SK-N-SH (cell line): Measurements from ENCODE around the gene ZNF770. TPM values are rescaled to one million over a fixed set of nuclear protein-coding genes. Genes with fewer than 3 reads are reported as not detected.

Source experiments
- CTCF ChIA-PET: fragments of 300-600, 350-600 bp; formaldehyde crosslinking; extraction: SDS; loops from one replicate; lab custom pipeline; 2021; lab: Yijun Ruan, JAX
- POLR2A ChIA-PET: fragments of 350-600 bp; sonication (Branson Sonifier 250); formaldehyde crosslinking; extraction: SDS; loops from one replicate; lab custom pipeline; 2020; ENCODE audit warnings: antibody characterized with exemption, inconsistent platforms; lab: Yijun Ruan, JAX
- DNase-seq: peaks from one replicate; pipeline ENCODE4 v3.0.0; 2012
- H2AFZ ChIP-seq: fragments of 200-600 bp; sonication (generic); 2 replicates; pipeline ENCODE4 v1.8.1; 2016; ENCODE audit warnings: antibody characterized with exemption, mild to moderate bottlenecking, low read depth
- H3F3A ChIP-seq: fragments of 200-600 bp; sonication (generic); replicated peaks from 2 replicates; pipeline ENCODE3; 2016; ENCODE audit warnings: antibody characterized with exemption, mild to moderate bottlenecking; ENCODE audit not compliant: insufficient read depth
- H3K27ac ChIP-seq, 2 experiments: fragments of 200-500 bp in 1 of 2; fragments of 200-600 bp in 1 of 2; sonication (Bioruptor generic) in 1 of 2; sonication (generic), shearing (Covaris generic) in 1 of 2; 2 replicates each; pipeline versions ENCODE4 v1.5.1 to v1.6.1; 2014 to 2016; ENCODE audit warnings: low read depth in 2 of 2, inconsistent platforms in 1 of 2, low read length in 1 of 2, mild to moderate bottlenecking in 1 of 2, mixed read lengths in 1 of 2
- H3K27me3 ChIP-seq: fragments of 200-600 bp; sonication (generic), shearing (Covaris generic); 2 replicates; pipeline ENCODE4 v1.6.1; 2016; ENCODE audit warnings: mixed run types; ENCODE audit not compliant: insufficient read depth
- H3K36me3 ChIP-seq, 2 experiments: fragments of 200-500 bp in 1 of 2; fragments of 200-600 bp in 1 of 2; sonication (Bioruptor generic) in 1 of 2; sonication (generic) in 1 of 2; replicated peaks in 1 of 2; 2 replicates each; pipeline versions ENCODE3 to v1.5.1; 2014 to 2016; ENCODE audit warnings: low read length in 1 of 2, mild to moderate bottlenecking in 1 of 2; ENCODE audit not compliant: insufficient read depth in 2 of 2, control insufficient read depth in 1 of 2
- H3K4me1 ChIP-seq, 2 experiments: fragments of 200-500 bp in 1 of 2; fragments of 200-600 bp in 1 of 2; sonication (Bioruptor generic) in 1 of 2; sonication (generic), shearing (Covaris generic) in 1 of 2; 2 replicates each; pipeline versions ENCODE4 v1.5.1 to v1.6.1; 2014 to 2016; ENCODE audit warnings: low read depth in 1 of 2, low read length in 1 of 2, mixed run types in 1 of 2; ENCODE audit not compliant: insufficient read depth in 2 of 2, control insufficient read depth in 1 of 2
- H3K4me2 ChIP-seq: fragments of 200-600 bp; sonication (generic), shearing (Covaris generic); 2 replicates; pipeline ENCODE4 v1.6.1; 2017; ENCODE audit warnings: mixed run types
- H3K4me3 ChIP-seq, 2 experiments: fragments of 200-500 bp in 1 of 2; fragments of 200-600 bp in 1 of 2; sonication (Bioruptor generic) in 1 of 2; sonication (generic), shearing (Covaris generic) in 1 of 2; 2 replicates each; pipeline versions ENCODE4 v1.5.1 to v1.8.1; 2014 to 2016; ENCODE audit warnings: low read depth in 2 of 2, inconsistent platforms in 1 of 2, low read length in 1 of 2, mild to moderate bottlenecking in 1 of 2, mixed read lengths in 1 of 2, moderate library complexity in 1 of 2
- H3K79me2 ChIP-seq: fragments of 200-600 bp; sonication (generic); 2 replicates; pipeline ENCODE4 v1.8.1; 2017; ENCODE audit warnings: mild to moderate bottlenecking; ENCODE audit not compliant: insufficient read depth
- H3K9ac ChIP-seq: fragments of 200-600 bp; sonication (generic); 2 replicates; pipeline ENCODE4 v1.6.1; 2017; ENCODE audit warnings: mixed run types
- H3K9me2 ChIP-seq: fragments of 200-600 bp; sonication (generic); 2 replicates; pipeline ENCODE4 v1.6.1; 2017; ENCODE audit warnings: mixed run types
- H3K9me3 ChIP-seq: fragments of 200-600 bp; sonication (generic); 2 replicates; pipeline ENCODE4 v1.6.1; 2017; ENCODE audit warnings: mixed run types, mild to moderate bottlenecking, moderate library complexity
- H4K20me1 ChIP-seq: fragments of 200-600 bp; sonication (generic); 2 replicates; pipeline ENCODE4 v1.6.1; 2017; ENCODE audit warnings: mild to moderate bottlenecking, mixed run types; ENCODE audit not compliant: insufficient read depth
- CHD2 ChIP-seq: fragments of 150-350 bp; IDR thresholded peaks from 2 replicates; pipeline ENCODE4 v1.6.1; 2018; ENCODE audit warnings: low read length; ENCODE audit not compliant: partially characterized antibody
- ELF1 ChIP-seq: IDR thresholded peaks from 2 replicates; pipeline ENCODE4 v1.4.0; 2012
- FOSL2 ChIP-seq: IDR thresholded peaks from 2 replicates; pipeline ENCODE4 v1.4.0; 2012; ENCODE audit warnings: low read depth, mild to moderate bottlenecking, moderate library complexity, borderline replicate concordance
- FOXJ3 ChIP-seq: sonication (generic); formaldehyde crosslinking; IDR thresholded peaks from 2 replicates; pipeline ENCODE4 v1.5.1; 2020; ENCODE audit warnings: mild to moderate bottlenecking, missing genetic modification reagents
- JUND ChIP-seq: IDR thresholded peaks from 2 replicates; pipeline ENCODE4 v1.4.0; 2012
- MAX ChIP-seq: IDR thresholded peaks from 2 replicates; pipeline ENCODE4 v1.4.0; 2012; ENCODE audit warnings: low read depth
- MEF2A ChIP-seq: IDR thresholded peaks from 2 replicates; pipeline ENCODE4 v1.4.0; 2012; ENCODE audit warnings: low read depth, borderline replicate concordance
- NFIC ChIP-seq: IDR thresholded peaks from 2 replicates; pipeline ENCODE4 v1.4.0; 2012; ENCODE audit warnings: borderline replicate concordance
- RAD21 ChIP-seq: IDR thresholded peaks from 2 replicates; pipeline ENCODE4 v1.6.1; 2012; ENCODE audit warnings: mild to moderate bottlenecking, low read length
- RCOR1 ChIP-seq: fragments of 150-350 bp; IDR thresholded peaks from 2 replicates; pipeline ENCODE4 v1.6.1; 2017; ENCODE audit warnings: antibody characterized with exemption, low read length
- REST ChIP-seq: IDR thresholded peaks from 2 replicates; pipeline ENCODE4 v1.6.1; 2012; ENCODE audit warnings: mild to moderate bottlenecking, low read depth, low read length, moderate library complexity
- RFX5 ChIP-seq: IDR thresholded peaks from 2 replicates; pipeline ENCODE4 v1.6.1; 2012; ENCODE audit warnings: mild to moderate bottlenecking, improper control_type of control experiment, low read length
- SIN3A ChIP-seq: IDR thresholded peaks from 2 replicates; pipeline ENCODE4 v1.6.1; 2012; ENCODE audit warnings: low read depth, mild to moderate bottlenecking, low read length, moderate library complexity, borderline replicate concordance
- SMC3 ChIP-seq: IDR thresholded peaks from 2 replicates; pipeline ENCODE4 v1.6.1; 2012; ENCODE audit warnings: low read depth, low read length, improper control_type of control experiment
- TAF1 ChIP-seq: IDR thresholded peaks from 2 replicates; pipeline ENCODE4 v1.6.1; 2012; ENCODE audit warnings: low read depth, mild to moderate bottlenecking, low read length, moderate library complexity, borderline replicate concordance
- TEAD4 ChIP-seq: IDR thresholded peaks from 2 replicates; pipeline ENCODE4 v1.4.0; 2012; ENCODE audit warnings: mild to moderate bottlenecking, borderline replicate concordance; ENCODE audit not compliant: insufficient read depth
- USF1 ChIP-seq: IDR thresholded peaks from 2 replicates; pipeline ENCODE4 v1.4.0; 2012; ENCODE audit warnings: low read depth, borderline replicate concordance
- YY1 ChIP-seq: IDR thresholded peaks from 2 replicates; pipeline ENCODE4 v1.4.0; 2012; ENCODE audit warnings: low read depth, mild to moderate bottlenecking
- WGBS: methylation state at CpG from one replicate; pipeline ENCODE4 v1.1.6; 2017; ENCODE audit warnings: low lambda C conversion rate; 5-methylcytosine and 5-hydroxymethylcytosine counted together
- polyA plus RNA-seq, 3 experiments: library from polyadenylated mRNA; depleted of rRNA; stranded (reverse); fragments of >200 nt; gene quantifications; 2 replicates each; pipeline ENCODE4 v1.2.3, GENCODE V29; 2012
- TF ChIP-seq, protein P1 (sequence below): fragments of 200-600 bp; sonication (generic); IDR thresholded peaks from 2 replicates; pipeline ENCODE4 v1.6.1; 2017; ENCODE audit warnings: antibody characterized with exemption, mild to moderate bottlenecking, moderate library complexity
- TF ChIP-seq, protein P2 (sequence below): IDR thresholded peaks from 2 replicates; pipeline ENCODE4; 2012
- TF ChIP-seq, protein P3 (sequence below): fragments of 150-350 bp; IDR thresholded peaks from 2 replicates; pipeline ENCODE4 v1.6.1; 2016; ENCODE audit warnings: mild to moderate bottlenecking, low read depth, low read length

ZNF770 gene
- polyA plus RNA-seq, 1 of the 3 experiments (the other 2 are of a cell fraction) = 3.8 TPM

DNA sequence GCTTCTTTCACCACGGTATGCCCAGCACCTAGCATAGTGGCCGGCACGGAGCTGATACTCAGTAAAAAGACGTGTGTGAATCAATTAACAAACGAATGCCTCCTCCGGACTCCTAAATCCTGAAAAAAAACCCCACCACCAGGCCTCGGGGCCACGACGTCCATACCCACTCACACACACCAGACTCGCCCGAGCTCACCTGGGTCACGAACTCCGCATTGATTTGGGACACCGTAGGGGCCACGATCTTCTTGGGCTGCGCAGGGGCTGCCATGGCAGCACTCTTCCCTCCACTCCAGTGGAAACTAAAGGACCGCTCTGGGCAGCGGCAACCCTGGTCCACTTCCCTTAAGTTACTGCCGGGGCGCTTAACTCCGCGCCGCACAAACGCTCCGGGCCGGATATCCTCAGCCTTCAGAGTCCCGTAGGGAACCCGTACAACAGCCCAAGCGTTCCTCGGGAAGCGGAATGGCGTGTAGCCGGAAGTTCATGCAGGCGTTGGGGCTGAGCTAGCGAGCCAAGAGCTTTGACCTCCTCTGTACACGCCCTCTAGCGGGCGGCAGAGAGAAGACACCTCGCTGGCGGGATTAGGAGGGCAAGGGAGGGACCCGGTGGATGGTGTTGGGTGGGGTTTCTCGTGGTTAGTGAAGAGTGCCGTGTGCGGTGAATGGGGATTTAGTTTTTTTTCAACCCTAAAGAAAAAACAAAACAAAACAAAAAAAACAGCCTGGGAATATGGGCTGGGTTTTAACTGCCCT lies 18.6 kb downstream of the ZNF770 start, which contains the start of gene AQR:
Gene AQR (minus strand): TSS at position 403 of the 758 bp plus-strand sequence. CDS start 129 bp downstream, at position 274.
- Histone ChIP-seq H3K36me3 (peaks cover under 1 to 9% of the 10 kb centered on the region in 2 experiments), H3K9ac (peak within 1 kb of the TSS; percentile 88), H4K20me1 (no peaks in the 10 kb centered on the region), H2AFZ (peak within 1 kb of the TSS; percentile 92), H3K9me2 (no peaks in the 10 kb centered on the region), H3K79me2 (peaks cover 50% of the 10 kb centered on the region), H3K4me2 (peak within 1 kb of the TSS; percentile 79), H3K27me3 (no peaks in the 10 kb centered on the region), H3K27ac (peak within 1 kb of the TSS; percentile 74 to 78; a peak in 3 of 4 replicates), H3K4me3 (peak within 1 kb of the TSS; percentile 92 to 95), H3F3A (no peaks in the 10 kb centered on the region), H3K4me1 (peaks cover 2 to 3% of the 10 kb centered on the region in 2 experiments; a peak in 3 of 4 replicates), H3K9me3 (no peaks in the 10 kb centered on the region)
- POLR2A ChIA-PET = interaction anchor here (1.1 to 2.3 kb wide), 2 partner anchors 19 to 261 kb away, joined by 3 to 39 read pairs; partner anchors contain the start of gene ZNF770
- DNase-seq = peak; percentile 91
- under 1% methylated on average over 31 of the region's 44 CpGs for WGBS
- CTCF ChIA-PET = interaction anchor here (0.7 to 3.4 kb wide), 18 partner anchors 9 to 363 kb away, joined by 3 to 37 read pairs (median 4); partner anchors contain the start of gene ZNF770
- peak; percentile 72; the same call in 1 of the 2 replicates for TF ChIP-seq RFX5
- TF ChIP-seq FOSL2 = no peak
- TF ChIP-seq, protein P1, sequence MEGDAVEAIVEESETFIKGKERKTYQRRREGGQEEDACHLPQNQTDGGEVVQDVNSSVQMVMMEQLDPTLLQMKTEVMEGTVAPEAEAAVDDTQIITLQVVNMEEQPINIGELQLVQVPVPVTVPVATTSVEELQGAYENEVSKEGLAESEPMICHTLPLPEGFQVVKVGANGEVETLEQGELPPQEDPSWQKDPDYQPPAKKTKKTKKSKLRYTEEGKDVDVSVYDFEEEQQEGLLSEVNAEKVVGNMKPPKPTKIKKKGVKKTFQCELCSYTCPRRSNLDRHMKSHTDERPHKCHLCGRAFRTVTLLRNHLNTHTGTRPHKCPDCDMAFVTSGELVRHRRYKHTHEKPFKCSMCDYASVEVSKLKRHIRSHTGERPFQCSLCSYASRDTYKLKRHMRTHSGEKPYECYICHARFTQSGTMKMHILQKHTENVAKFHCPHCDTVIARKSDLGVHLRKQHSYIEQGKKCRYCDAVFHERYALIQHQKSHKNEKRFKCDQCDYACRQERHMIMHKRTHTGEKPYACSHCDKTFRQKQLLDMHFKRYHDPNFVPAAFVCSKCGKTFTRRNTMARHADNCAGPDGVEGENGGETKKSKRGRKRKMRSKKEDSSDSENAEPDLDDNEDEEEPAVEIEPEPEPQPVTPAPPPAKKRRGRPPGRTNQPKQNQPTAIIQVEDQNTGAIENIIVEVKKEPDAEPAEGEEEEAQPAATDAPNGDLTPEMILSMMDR = peak; percentile 78
- peak; percentile 40; the same call in 1 of the 2 replicates for TF ChIP-seq NFIC
- TF ChIP-seq MAX = peak; percentile 87
- peak; percentile 57 for TF ChIP-seq REST
- TF ChIP-seq USF1 = peak; percentile 31; the same call in 1 of the 2 replicates
- peak; percentile 92 for TF ChIP-seq CHD2
- TF ChIP-seq TAF1 = peak; percentile 98
- peak; percentile 86 for TF ChIP-seq ELF1
- peak; percentile 57; the same call in 1 of the 2 replicates for TF ChIP-seq RCOR1
- TF ChIP-seq SIN3A = peak; percentile 94; the same call in 1 of the 2 replicates
- peak; percentile 81 for TF ChIP-seq YY1
- TF ChIP-seq TEAD4 = 0 out of 2 replicates have a peak, but pooled peaks have one; percentile 22
- no peak for TF ChIP-seq JUND
- peak; percentile 30; the same call in 1 of the 2 replicates for TF ChIP-seq SMC3
- TF ChIP-seq RAD21 = peak; percentile 45
- TF ChIP-seq FOXJ3 (CRISPR knock-in tag) = no peak
- TF ChIP-seq, protein P2, sequence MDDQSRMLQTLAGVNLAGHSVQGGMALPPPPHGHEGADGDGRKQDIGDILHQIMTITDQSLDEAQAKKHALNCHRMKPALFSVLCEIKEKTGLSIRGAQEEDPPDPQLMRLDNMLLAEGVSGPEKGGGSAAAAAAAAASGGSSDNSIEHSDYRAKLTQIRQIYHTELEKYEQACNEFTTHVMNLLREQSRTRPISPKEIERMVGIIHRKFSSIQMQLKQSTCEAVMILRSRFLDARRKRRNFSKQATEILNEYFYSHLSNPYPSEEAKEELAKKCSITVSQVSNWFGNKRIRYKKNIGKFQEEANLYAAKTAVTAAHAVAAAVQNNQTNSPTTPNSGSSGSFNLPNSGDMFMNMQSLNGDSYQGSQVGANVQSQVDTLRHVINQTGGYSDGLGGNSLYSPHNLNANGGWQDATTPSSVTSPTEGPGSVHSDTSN = 0 out of 2 replicates have a peak, but pooled peaks have one; percentile 27
- TF ChIP-seq, protein P3, sequence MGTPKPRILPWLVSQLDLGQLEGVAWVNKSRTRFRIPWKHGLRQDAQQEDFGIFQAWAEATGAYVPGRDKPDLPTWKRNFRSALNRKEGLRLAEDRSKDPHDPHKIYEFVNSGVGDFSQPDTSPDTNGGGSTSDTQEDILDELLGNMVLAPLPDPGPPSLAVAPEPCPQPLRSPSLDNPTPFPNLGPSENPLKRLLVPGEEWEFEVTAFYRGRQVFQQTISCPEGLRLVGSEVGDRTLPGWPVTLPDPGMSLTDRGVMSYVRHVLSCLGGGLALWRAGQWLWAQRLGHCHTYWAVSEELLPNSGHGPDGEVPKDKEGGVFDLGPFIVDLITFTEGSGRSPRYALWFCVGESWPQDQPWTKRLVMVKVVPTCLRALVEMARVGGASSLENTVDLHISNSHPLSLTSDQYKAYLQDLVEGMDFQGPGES = no peak
- TF ChIP-seq MEF2A = no peak
